ENCODE data around the gene TMEM121. TPM values are rescaled to one million over a fixed set of nuclear protein-coding genes. Genes with fewer than 3 reads are reported as not detected.

TMEM121 gene
- total RNA-seq, 1 experiment from 2014 or later, result 33.6 TPM

GRCh38 chr14:105532735-105533141, 6.4 kb downstream of the TMEM121 start:
- no peak overlapping the region for H3K9ac ChIP-seq (ENCODE audit: low read length)
- intact Hi-C loops (cut with micrococcal nuclease), result no loop called here

GRCh38 chr14:105533391-105533790, 7.0 kb downstream of the TMEM121 start:
- intact Hi-C loops (cut with micrococcal nuclease), result no loop called here
- peaks cover 4% of the 10 kb centered on the region; the same call in 1 of the 2 replicates for H3K79me2 ChIP-seq (ENCODE audit: low read length)
- H3K27me3 ChIP-seq (ENCODE audit: low read length), result peaks cover 11% of the 10 kb centered on the region; the same call in 1 of the 2 replicates
- peaks cover 10% of the 10 kb centered on the region for H3K4me1 ChIP-seq (ENCODE audit: insufficient read depth, low read length)
- DNase-seq (no peak), ATAC-seq (no peak)
- no peaks in the 10 kb centered on the region for H4K20me1 ChIP-seq (ENCODE audit: low read length)
- H3K4me3 ChIP-seq (ENCODE audit: low read length), result no peak overlapping the region
- no peaks in the 10 kb centered on the region for H3K9me2 ChIP-seq (replicated peaks; ENCODE audit: low read length)
- H3K4me2 ChIP-seq (ENCODE audit: low read length), result no peak overlapping the region
- no peak overlapping the region for H2AFZ ChIP-seq (ENCODE audit: low read length)
- ChIA-PET CTCF (no interaction called here), POLR2A (ENCODE audit: unreplicated experiment) (no interaction called here)
- TF ChIP-seq EZH2phosphoT487 (IDR thresholded peaks at IDR 0.05; ENCODE audit: borderline replicate concordance, low read length) (no peak), EZH2 (IDR thresholded peaks at IDR 0.05; ENCODE audit: low read length, unreplicated experiment) (no peak), CTCF (conservative IDR thresholded peaks at IDR 0.05; ENCODE audit: low read depth, low read length) (no peak)
- H3F3A ChIP-seq (ENCODE audit: low read length, unreplicated experiment), result no peaks in the 10 kb centered on the region
- no peaks in the 10 kb centered on the region for H3K9me3 ChIP-seq (ENCODE audit: low read length)
- BruUV-seq (replicated peaks), result no TSS peak
- H3K9ac ChIP-seq (ENCODE audit: low read length), result no peak overlapping the region
- H3K27ac ChIP-seq (ENCODE audit: low read length), result no peak overlapping the region
- no peaks in the 10 kb centered on the region; the same call in 1 of the 2 replicates for H3K36me3 ChIP-seq (ENCODE audit: low read depth, low read length)

More at GRCh38 chr14:105532735-105533141, 6.4 kb downstream of the TMEM121 start:
- Histone ChIP-seq H3K27me3 (ENCODE audit: low read length) (peaks cover 11% of the 10 kb centered on the region; the same call in 1 of the 2 replicates), H2AFZ (ENCODE audit: low read length) (no peak overlapping the region), H3K4me2 (ENCODE audit: low read length) (no peak overlapping the region), H3K27ac (ENCODE audit: low read length) (no peak overlapping the region), H3F3A (ENCODE audit: low read length, unreplicated experiment) (no peaks in the 10 kb centered on the region), H3K79me2 (ENCODE audit: low read length) (peaks cover 6% of the 10 kb centered on the region; the same call in 1 of the 2 replicates), H3K36me3 (ENCODE audit: low read depth, low read length) (no peaks in the 10 kb centered on the region), H3K4me1 (ENCODE audit: insufficient read depth, low read length) (peaks cover 13% of the 10 kb centered on the region), H4K20me1 (ENCODE audit: low read length) (no peaks in the 10 kb centered on the region), H3K9me3 (ENCODE audit: low read length) (no peaks in the 10 kb centered on the region), H3K9me2 (replicated peaks; ENCODE audit: low read length) (no peaks in the 10 kb centered on the region), H3K4me3 (ENCODE audit: low read length) (no peak overlapping the region)
- ATAC-seq (no peak), DNase-seq (no peak)
- no TSS peak for BruUV-seq (replicated peaks)
- ChIA-PET POLR2A (ENCODE audit: unreplicated experiment) (no interaction called here), CTCF (no interaction called here)
- no peak for TF ChIP-seq EZH2 (IDR thresholded peaks at IDR 0.05; ENCODE audit: low read length, unreplicated experiment)
- TF ChIP-seq EZH2phosphoT487 (IDR thresholded peaks at IDR 0.05; ENCODE audit: borderline replicate concordance, low read length), result no peak
- no peak for TF ChIP-seq CTCF (conservative IDR thresholded peaks at IDR 0.05; ENCODE audit: low read depth, low read length)

- no peak overlapping the region for H3K4me3 ChIP-seq (ENCODE audit: low read length)
- ChIA-PET CTCF (no interaction called here), POLR2A (ENCODE audit: unreplicated experiment) (no interaction called here)
- H3K4me1 ChIP-seq (ENCODE audit: insufficient read depth, low read length), result peaks cover 7% of the 10 kb centered on the region
- H3K9ac ChIP-seq (ENCODE audit: low read length), result no peak overlapping the region
- H3K9me3 ChIP-seq (ENCODE audit: low read length), result no peaks in the 10 kb centered on the region
- no TSS peak for BruUV-seq (replicated peaks)
- H3K79me2 ChIP-seq (ENCODE audit: low read length), result peaks cover 2% of the 10 kb centered on the region; the same call in 1 of the 2 replicates
- H4K20me1 ChIP-seq (ENCODE audit: low read length), result no peaks in the 10 kb centered on the region
- intact Hi-C loops (cut with micrococcal nuclease), result no loop called here
- H3K9me2 ChIP-seq (replicated peaks; ENCODE audit: low read length), result no peaks in the 10 kb centered on the region
- ATAC-seq, result no peak
- no peak for TF ChIP-seq CTCF (conservative IDR thresholded peaks at IDR 0.05; ENCODE audit: low read depth, low read length)
- no peak for TF ChIP-seq EZH2phosphoT487 (IDR thresholded peaks at IDR 0.05; ENCODE audit: borderline replicate concordance, low read length)
- no peak for TF ChIP-seq EZH2 (IDR thresholded peaks at IDR 0.05; ENCODE audit: low read length, unreplicated experiment)
- no peak overlapping the region for H2AFZ ChIP-seq (ENCODE audit: low read length)
- no peak for DNase-seq
- H3K36me3 ChIP-seq (ENCODE audit: low read depth, low read length), result no peaks in the 10 kb centered on the region; the same call in 1 of the 2 replicates
- no peak overlapping the region for H3K27ac ChIP-seq (ENCODE audit: low read length)
- H3K4me2 ChIP-seq (ENCODE audit: low read length), result no peak overlapping the region
- H3F3A ChIP-seq (ENCODE audit: low read length, unreplicated experiment), result no peaks in the 10 kb centered on the region
- peaks cover 11% of the 10 kb centered on the region; the same call in 1 of the 2 replicates for H3K27me3 ChIP-seq (ENCODE audit: low read length)
Measured at GRCh38 chr14:105533811-105534498, 7.6 kb downstream of the TMEM121 start.

Measured in PC-3 (cell line).